ENCODE data around the gene GJB5.

- TF ChIP-seq CTCF (conservative IDR thresholded peaks at IDR 0.05), result no peak
- TF ChIP-seq EZH2 (IDR thresholded peaks at IDR 0.05; ENCODE audit: low read depth), result no peak
These were observed 7.0 kb downstream of the GJB5 start for GRCh38 chr1:34761776-34762307.
